Prostate gland (tissue), 2 donors: ENCODE results near the gene PAMR1.

Experiments used
- POLR2A ChIP-seq: fragments of 450-650 bp; IDR thresholded peaks from one replicate; pipeline ENCODE4 v1.6.1; 2016; ENCODE audit warnings: antibody characterized with exemption, mild to moderate bottlenecking
- POLR2AphosphoS5 ChIP-seq: sonication (generic); formaldehyde crosslinking; IDR thresholded peaks from one replicate; pipeline ENCODE4 v1.6.1; 2017; ENCODE audit warnings: antibody characterized with exemption
- TF ChIP-seq, protein P1 (sequence below), 4 experiments: fragments of 200-600 bp in 2 of 4; fragments of 450-650 bp in 2 of 4; sonication (generic) in 2 of 4; IDR thresholded peaks; 1 replicate in 3 of 4; 2 replicates in 1 of 4; pipeline ENCODE4 v1.5.1; 2016 to 2019; ENCODE audit warnings: antibody characterized with exemption in 4 of 4, mild to moderate bottlenecking in 2 of 4, moderate library complexity in 2 of 4

DNA sequence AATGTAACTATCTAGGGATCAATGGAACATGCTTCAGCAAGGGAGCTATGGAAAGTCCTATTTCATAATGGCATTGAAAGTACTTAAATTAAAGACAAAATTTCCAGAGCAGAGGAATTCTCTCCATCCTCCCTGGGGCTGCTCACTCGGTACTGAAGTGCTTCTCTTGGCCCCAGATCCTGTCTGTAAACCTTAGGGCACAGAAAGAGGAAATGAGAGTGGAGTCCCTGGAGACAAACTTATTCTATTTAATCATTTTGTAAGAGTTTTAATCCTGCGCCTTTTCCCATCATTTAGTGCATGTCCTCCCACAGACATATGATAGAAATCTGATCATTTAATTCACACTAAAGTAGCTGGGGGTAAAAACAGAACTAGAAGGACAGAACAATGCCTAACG, 20.9 kb upstream of the PAMR1 start:
- TF ChIP-seq, protein P1, sequence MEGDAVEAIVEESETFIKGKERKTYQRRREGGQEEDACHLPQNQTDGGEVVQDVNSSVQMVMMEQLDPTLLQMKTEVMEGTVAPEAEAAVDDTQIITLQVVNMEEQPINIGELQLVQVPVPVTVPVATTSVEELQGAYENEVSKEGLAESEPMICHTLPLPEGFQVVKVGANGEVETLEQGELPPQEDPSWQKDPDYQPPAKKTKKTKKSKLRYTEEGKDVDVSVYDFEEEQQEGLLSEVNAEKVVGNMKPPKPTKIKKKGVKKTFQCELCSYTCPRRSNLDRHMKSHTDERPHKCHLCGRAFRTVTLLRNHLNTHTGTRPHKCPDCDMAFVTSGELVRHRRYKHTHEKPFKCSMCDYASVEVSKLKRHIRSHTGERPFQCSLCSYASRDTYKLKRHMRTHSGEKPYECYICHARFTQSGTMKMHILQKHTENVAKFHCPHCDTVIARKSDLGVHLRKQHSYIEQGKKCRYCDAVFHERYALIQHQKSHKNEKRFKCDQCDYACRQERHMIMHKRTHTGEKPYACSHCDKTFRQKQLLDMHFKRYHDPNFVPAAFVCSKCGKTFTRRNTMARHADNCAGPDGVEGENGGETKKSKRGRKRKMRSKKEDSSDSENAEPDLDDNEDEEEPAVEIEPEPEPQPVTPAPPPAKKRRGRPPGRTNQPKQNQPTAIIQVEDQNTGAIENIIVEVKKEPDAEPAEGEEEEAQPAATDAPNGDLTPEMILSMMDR (IDR thresholded peaks at IDR 0.05): no peak
- TF ChIP-seq POLR2A (no peak), POLR2AphosphoS5 (no peak)
